NCI-H1436 (cell line): Measurements from ENCODE around the gene CLN6.

ENCODE experiments used
- DNase-seq: peaks from one replicate; lab custom pipeline; 2025; lab: John Stamatoyannopoulos, UW

CLN6 gene

GRCh38 chr15:68229386-68230156 lies at the start of gene CLN6:
Gene CLN6, minus strand, starts transcription at chr15:68229728. Its CDS starts 144 bp downstream, at chr15:68229584.
- DNase-seq, result peak; percentile 67

GRCh38 chr15:68278595-68279405 lies 49.3 kb upstream of the CLN6 start:
- peak; percentile 4 for DNase-seq

GRCh38 chr15:68278345-68278594 lies 48.7 kb upstream of the CLN6 start:
- DNase-seq, result no peak

DNA sequence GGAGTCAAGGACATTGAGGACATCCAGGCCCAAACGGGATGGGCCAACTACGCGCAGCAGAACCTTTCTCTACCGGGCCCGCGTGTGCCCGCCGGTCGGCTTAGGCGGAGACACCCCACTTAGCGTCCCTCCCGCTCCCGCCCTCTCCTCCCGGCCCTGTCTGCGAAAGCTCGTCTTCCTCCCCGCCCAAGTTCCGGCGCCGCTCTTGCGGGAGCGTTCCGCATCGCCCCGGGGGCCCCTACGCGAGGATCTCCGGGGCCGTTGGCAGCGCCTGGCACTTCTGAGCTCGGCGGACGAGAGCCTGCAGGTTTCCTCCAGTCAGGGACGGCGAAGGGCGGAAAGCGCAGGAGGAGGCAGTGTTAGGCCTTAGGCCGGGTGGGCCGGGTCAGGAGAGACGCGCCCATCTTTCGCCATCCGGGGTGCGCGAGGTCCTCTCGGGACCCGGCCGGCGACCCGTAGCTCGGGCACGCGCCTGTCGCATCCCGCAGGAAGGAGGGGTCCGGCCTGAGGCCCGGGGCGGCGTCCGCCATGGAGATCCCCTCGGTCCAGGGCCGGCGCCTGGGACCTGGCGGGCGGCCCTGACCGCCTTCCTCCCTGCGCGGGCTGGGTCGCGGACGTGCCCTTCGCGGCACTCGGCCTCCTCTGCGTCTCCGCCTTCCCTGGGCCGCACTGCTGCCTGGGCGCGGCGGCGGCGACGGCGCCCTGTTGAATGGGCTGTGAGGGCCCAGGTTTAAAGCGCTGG lies 48.2 kb upstream of the CLN6 start, which contains the start of gene FEM1B:
Gene FEM1B (plus strand): TSS at position 143 of the 742 bp plus-strand sequence. CDS start 673 bp downstream, outside the sequence.
- peak; percentile 88 for DNase-seq

- DNase-seq, result no peak
These were observed 47.6 kb upstream of the CLN6 start for GRCh38 chr15:68277131-68277602.

DNA sequence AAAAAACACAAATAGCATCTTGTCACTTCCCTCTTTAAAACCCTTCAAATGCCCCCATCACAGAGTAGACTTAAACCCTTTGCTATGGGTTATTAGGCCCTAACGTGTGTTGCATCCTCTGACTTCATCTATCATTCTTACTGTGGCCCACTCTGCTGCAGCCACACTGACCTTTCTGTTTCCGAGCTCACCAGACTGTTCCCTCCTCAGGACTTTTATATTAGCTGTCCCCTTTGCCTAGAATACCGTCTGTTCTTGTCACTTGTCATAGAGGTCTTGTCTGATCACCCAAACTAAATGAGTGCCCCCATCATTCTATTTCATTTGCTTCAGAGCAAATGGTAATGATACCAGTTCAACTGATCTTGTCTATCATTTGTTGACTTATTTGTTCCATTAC lies 47.1 kb upstream of the CLN6 start:
- no peak for DNase-seq

- DNase-seq, result no peak
These were observed 45.7 kb upstream of the CLN6 start for GRCh38 chr15:68275165-68275746.

DNA sequence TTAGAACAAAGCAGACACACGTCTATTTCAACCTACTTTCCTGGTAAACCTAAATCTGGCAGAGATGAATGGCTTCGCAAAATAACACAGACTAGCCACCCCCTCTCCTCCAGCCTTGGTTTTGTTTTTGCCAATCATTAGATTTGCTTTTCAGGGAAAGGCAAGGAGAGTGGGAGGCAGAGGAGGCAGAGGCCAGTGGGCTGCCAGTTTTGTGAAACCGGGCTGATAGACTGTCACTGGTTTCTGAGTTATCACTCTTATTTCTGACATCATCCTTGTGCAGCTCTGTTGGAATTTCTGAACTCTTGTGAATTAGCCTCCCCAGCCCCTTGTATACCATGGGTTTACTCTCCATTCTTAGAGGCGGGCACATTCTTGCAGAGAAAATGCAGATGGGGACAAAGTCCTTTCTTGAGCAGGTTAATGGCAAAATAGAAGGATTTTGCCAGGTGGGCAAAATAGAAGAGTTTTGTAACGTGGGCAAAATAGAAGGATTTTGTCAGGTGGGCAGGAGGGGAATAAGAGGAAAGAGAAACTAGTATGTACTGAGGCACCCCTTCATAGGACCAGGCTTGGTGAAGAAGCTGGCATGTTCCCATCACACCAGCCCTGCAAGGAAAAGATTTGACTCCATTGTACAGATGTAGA lies 44.8 kb upstream of the CLN6 start:
- no peak for DNase-seq

DNA sequence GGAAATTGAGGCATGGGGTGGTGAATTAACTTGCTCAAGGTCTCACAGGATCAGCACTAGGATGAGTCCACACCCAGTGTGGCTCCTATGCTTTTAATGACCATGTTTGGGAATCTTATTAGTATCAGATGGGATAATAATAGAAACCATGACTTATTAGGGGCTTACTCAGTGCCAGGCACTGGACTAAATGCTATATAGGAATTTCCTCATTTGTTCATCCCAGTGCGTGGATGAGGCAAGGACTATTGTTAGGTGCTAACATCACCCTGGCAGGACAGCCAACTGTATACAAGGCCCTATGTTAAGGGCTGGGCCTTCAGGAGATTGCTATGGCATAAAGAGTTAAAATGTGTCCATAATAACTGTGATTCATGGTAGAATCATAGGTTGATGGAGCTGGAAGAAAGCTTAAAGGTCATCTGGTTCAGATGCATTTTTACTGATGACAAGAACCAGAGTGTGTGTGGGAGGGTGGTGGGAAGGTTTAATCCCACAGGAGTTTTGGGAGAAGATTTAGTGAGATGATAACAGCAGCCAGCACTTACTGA lies 43.3 kb upstream of the CLN6 start:
- no peak for DNase-seq

DNA sequence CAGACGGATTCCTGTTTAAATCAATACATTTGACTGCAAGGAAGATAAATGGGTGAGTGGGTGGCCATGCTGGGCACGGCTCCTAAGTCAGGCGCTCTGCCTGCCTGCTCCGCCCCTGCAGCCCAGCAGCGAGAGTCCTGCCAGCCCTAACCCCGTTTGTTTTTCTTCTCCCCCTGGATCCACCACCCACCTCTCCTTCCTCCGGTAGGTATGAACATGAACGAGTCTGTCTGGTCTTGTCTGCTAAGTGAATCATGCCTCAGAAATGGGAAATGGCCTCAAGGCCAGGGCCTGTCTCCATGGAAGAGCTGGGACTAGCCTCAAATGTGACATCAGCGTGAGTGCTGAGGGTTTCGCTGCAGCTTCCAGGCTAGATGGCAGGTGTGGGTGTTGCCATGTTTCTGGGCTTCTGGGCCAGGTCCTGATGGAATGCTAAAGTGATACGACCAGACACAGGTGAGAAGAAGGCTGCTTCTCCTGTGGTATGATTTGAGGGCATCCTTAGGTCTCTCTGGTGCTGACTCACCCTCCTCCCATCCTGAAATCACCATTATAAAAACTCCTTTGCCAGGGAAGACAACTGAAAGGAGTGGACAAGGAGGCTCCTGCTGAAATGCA lies 42.4 kb upstream of the CLN6 start:
- DNase-seq, result no peak

DNA sequence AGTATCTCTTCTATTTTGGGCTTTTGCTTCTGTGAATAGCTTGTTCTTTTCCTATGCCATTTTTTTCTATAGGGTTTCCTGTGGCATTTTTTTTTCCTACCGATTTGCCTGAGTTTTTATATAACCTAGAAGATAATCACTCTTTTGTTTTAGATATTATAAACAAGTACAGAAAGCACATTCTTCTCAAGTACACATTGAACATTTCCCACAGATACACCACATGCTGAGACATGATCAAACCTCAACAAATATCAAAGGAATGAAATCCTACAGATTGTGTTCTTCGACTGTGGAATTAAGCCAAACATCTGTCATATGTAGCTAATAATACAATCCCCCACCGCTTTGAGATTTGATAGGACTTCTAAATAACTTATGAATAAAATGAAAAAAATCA lies 38.9 kb upstream of the CLN6 start:
- no peak for DNase-seq

DNA sequence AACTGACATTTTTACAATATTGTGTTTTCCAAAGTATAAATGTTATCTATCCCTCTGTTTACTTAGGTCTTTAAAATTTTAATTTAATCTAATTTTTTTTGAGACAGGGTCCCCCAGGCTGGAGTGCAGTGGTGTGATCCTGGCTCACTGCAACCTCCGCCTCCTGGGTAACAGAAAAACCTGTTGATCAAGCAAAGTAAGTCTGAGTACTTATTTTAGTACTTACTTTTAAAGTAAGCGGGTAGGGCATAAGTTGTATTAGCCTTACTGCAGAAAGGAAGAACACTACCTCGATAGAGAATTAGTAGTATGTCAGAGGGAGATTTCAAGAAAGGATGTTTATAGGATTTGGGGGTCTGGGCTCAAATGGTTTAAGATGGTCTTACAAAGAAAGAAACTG lies 36.1 kb upstream of the CLN6 start:
- no peak for DNase-seq

DNA sequence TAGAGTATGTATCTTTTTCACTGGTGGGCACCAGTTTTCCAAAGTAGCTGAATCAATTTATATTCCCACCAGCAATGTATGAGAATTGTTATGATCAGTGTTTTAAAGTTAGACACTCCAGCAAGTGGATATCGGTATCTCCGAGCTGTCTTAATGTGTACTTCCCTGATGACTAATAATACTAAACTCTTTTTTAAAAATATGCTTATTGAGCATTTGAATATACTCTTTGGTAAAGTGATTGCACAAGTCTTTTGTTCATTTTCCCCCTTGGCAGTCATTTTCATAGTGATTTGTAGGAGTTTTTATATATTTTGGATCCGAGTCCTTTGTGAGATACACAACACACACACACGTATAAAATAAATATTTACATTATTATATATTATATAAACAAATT lies 35.6 kb upstream of the CLN6 start:
- DNase-seq, result no peak

DNA sequence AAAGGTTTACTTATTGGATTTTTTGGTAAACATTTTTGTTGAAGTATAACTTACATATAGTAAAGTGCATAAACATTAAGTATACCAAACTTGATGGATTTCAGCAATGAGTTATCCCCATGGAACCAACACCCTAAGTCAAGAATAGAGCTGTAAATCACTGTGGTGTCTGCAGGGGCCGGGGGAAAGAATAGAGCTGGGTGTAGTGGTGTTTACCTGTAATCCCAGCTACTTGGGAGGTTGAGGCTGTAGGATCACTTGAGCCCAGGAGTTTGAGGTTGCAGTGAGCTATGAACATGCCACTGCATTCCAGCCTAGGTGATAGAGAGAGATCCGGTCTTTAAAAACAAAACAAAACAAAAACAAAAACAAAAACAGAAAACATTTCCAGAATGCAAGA lies 34.8 kb upstream of the CLN6 start:
- no peak for DNase-seq

DNA sequence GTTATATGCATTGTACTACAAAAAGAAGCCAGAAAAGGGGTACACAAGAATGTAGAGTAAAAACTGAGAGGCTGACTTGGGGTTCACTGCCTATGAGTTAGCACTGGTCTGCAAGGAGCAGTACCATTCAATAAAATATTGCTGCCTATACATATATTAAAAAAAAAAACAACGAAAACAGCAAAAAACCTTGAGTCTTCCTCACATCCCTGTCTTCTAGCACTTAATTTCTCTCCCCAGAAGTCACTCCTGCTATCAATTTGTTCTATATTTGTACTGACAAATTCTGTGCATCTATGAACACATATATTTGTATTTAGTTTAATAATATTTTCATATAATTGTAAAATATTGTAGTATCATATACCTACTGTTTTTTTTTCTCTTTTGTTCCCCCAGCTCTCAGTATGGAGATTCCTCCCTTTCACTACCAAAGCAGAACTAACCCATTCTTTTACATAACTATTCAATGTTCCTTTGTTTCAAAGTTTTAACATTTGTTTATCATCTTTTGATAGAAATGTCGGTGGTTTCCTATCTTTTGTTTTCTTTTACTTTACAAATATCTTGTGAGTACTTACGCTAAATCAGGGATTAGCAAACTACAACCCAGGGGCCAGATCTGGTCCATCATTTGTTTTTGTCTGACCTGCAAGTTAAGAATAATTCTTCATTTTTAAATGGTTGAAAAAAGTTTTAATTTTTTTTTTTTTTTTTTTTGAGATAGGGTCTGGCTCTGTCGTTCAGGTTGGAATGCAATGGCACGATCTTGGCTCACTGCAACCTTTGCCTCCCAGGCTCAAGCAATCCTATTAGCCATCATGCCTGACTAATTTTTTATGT lies 33.2 kb upstream of the CLN6 start:
- DNase-seq, result no peak

DNA sequence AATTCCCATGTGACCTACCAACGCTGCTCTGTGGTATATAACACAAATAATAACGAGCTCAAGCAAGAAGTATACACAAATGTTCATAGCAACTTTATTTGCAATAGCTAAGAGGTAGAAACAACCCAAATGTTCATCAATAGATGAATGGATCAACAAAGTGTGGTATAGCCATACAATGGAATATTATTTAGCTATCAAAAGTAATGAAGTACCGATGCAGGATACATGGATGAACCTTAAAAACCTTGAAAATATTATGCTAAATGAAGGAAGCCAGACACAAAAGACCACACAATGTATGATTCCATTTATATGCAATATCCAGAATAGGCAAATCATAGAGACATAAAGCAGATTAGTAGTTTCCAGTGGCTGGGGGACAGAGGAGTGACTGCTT lies 32.5 kb upstream of the CLN6 start:
- no peak for DNase-seq

DNA sequence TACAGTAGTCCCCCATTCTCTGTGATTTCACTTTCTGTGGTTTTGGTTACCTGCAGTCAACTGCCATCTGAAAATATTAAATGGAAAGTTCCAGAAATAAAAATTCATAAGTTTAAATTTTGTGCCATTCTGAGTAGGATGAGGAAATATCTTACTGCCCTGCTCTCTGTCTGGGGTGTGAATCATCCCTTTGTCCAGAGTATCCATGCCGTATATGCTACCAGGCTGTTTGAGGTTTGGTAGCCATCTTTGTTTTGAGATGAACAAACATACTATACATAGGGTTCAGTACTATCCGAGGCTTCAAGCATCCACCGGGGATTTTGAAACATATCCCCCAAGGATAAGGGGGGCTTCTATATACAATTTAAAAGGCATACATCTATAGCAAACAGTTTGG lies 31.7 kb upstream of the CLN6 start:
- no peak for DNase-seq

DNA sequence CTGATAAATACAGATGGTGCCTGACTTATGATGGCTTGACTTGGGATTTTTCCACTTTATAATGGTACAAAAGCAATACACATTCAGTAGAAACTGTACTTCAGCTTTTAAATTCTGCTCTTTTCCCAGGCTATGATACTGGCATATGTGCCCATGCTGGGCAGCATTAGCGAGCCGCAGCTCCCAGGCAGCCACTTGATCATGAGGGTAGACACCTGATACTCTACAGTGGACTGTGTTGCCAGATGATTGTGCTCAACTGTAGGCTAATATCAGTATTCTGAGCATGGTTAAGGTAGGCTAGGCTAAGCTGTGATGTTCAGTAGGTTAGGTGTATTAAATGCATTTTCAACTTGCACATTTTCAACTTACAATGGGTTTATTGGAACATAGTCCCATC lies 30.4 kb upstream of the CLN6 start:
- no peak for DNase-seq

DNA sequence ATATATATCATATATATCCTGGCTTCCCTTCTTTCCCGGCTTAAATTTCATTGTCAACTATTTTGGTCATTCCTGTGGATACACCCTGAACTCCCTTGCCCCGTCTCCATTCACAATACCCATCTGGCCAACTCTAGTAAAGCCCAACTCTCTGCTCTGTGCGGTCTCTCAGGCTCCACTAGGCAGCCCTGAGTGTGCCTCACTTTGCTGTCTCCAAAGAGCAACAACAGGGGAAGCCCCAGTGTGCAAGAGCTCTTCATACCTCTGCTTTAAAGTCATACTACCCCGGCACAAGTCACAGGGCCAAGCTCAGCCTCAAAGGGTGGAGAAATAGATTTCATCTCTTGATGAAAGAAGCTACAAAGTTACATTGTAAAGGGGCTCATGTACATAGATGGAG lies 29.2 kb upstream of the CLN6 start:
- no peak for DNase-seq
